Activated gamma-delta T cell (primary cell): ENCODE measurements around the gene SLC6A17.

ENCODE experiments used
- DNase-seq: peaks from one replicate; lab custom pipeline; 2025; lab: John Stamatoyannopoulos, UW

The SLC6A17 gene

GRCh38 chr1:110135246-110135645 is 15.0 kb upstream of the SLC6A17 start:
- DNase-seq = no peak

- no peak for DNase-seq
Measured at GRCh38 chr1:110135666-110136065, 14.6 kb upstream of the SLC6A17 start.

GRCh38 chr1:110136911-110137310 is 13.4 kb upstream of the SLC6A17 start:
- DNase-seq = no peak

- no peak for DNase-seq
Measured at GRCh38 chr1:110138956-110139355, 11.3 kb upstream of the SLC6A17 start.

- no peak for DNase-seq
Measured at GRCh38 chr1:110144366-110144765, 5.9 kb upstream of the SLC6A17 start.

- no peak for DNase-seq
Measured at GRCh38 chr1:110148961-110149360, 1.3 kb upstream of the SLC6A17 start.

GRCh38 chr1:110151175-110151669 is 928 bp downstream of the SLC6A17 start:
- no peak for DNase-seq

GRCh38 chr1:110152133-110152785 is 2.0 kb downstream of the SLC6A17 start:
- DNase-seq = no peak

- no peak for DNase-seq
Measured at GRCh38 chr1:110153407-110153950, 3.2 kb downstream of the SLC6A17 start.

- no peak for DNase-seq
Measured at GRCh38 chr1:110155878-110156522, 5.7 kb downstream of the SLC6A17 start.

GRCh38 chr1:110158261-110158660 is 8.0 kb downstream of the SLC6A17 start:
- no peak for DNase-seq

- DNase-seq = no peak
Measured at GRCh38 chr1:110159168-110159567, 8.9 kb downstream of the SLC6A17 start.

- DNase-seq = no peak
Measured at GRCh38 chr1:110160538-110161100, 10.3 kb downstream of the SLC6A17 start.

- no peak for DNase-seq
Measured at GRCh38 chr1:110161165-110161564, 10.9 kb downstream of the SLC6A17 start.

- no peak for DNase-seq
Measured at GRCh38 chr1:110161849-110162248, 11.6 kb downstream of the SLC6A17 start.

- DNase-seq = no peak
Measured at GRCh38 chr1:110163591-110163990, 13.3 kb downstream of the SLC6A17 start.

GRCh38 chr1:110164725-110165350 is 14.5 kb downstream of the SLC6A17 start:
- no peak for DNase-seq

GRCh38 chr1:110165761-110166231 is 15.5 kb downstream of the SLC6A17 start:
- no peak for DNase-seq

GRCh38 chr1:110166861-110167260 is 16.6 kb downstream of the SLC6A17 start:
- DNase-seq = no peak

- no peak for DNase-seq
Measured at GRCh38 chr1:110170766-110171733, 20.8 kb downstream of the SLC6A17 start.

- no peak for DNase-seq
Measured at GRCh38 chr1:110172001-110172400, 21.7 kb downstream of the SLC6A17 start.
